ENCODE data around the gene FBLN2. TPM values are rescaled to one million over a fixed set of nuclear protein-coding genes. Genes with fewer than 3 reads are reported as not detected.

Gene FBLN2
- total RNA-seq, 4 donors from 2014 or later, result 75.7 to 159 (median 89.8) TPM

- H3K4me3 ChIP-seq (replicated peaks in 1 of 3), result no peak overlapping the region
- H3K4me1 ChIP-seq, result peaks cover 0 to 5% of the 10 kb centered on the region in 2 donors
- intact Hi-C loops (cut with DNase I), result no loop called here
- no peak overlapping the region for H3K27ac ChIP-seq
- no peak for DNase-seq
- no peaks in the 10 kb centered on the region for H3K27me3 ChIP-seq
- TF ChIP-seq CTCF (IDR thresholded peaks at IDR 0.05) (no peak), POLR2A (IDR thresholded peaks at IDR 0.05) (no peak)
- 75 to 86% methylated on average over 8 of the region's 8 CpGs for whole genome bisulfite sequencing, 2 donors
- H3K36me3 ChIP-seq, result no peaks in the 10 kb centered on the region
- H3K9me3 ChIP-seq, result no peaks in the 10 kb centered on the region
These were observed 15.0 kb upstream of the FBLN2 start for GRCh38 chr3:13533885-13534301.

GRCh38 chr3:13535526-13535875 is 13.4 kb upstream of the FBLN2 start:
- H3K4me3 ChIP-seq (replicated peaks in 1 of 3), result no peak overlapping the region
- H3K9me3 ChIP-seq, result no peaks in the 10 kb centered on the region
- TF ChIP-seq POLR2A (IDR thresholded peaks at IDR 0.05) (no peak), CTCF (IDR thresholded peaks at IDR 0.05) (no peak)
- WGBS, 2 donors, result 85 to 88% methylated on average over 10 of the region's 10 CpGs
- DNase-seq, result no peak
- peaks cover 0 to 5% of the 10 kb centered on the region in 2 donors for H3K4me1 ChIP-seq
- no peaks in the 10 kb centered on the region for H3K27me3 ChIP-seq
- intact Hi-C loops (cut with DNase I), result no loop called here
- no peaks in the 10 kb centered on the region for H3K36me3 ChIP-seq
- no peak overlapping the region for H3K27ac ChIP-seq

DNA sequence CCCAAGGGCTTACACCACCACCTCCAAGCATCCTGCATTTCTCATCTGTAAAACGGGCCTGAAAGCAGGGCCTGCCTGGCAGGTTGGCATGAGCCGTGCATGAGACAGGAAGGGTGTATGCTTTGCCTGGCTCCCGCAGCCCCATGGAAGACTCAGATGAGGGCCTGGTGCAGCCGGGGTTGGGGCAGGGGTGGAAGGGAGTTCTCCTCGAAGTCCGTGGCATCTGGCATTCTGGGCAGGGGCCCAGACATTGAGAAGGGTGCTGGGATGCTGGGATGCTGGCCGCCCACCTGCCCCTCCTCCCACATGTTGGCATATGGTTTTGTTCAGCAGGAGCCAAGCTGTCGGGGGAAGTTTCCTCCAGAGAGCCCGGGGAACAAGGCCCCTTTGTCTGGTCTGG is 13.0 kb upstream of the FBLN2 start:
- WGBS, 2 donors, result 73 to 83% methylated on average over 2 to 7 of the region's 9 CpGs
- Histone ChIP-seq H3K9me3 (no peaks in the 10 kb centered on the region), H3K4me3 (replicated peaks in 1 of 3) (no peak overlapping the region), H3K36me3 (no peaks in the 10 kb centered on the region), H3K27me3 (no peaks in the 10 kb centered on the region), H3K4me1 (peaks cover 0 to 5% of the 10 kb centered on the region in 2 donors), H3K27ac (no peak overlapping the region)
- intact Hi-C loops (cut with DNase I), result no loop called here
- TF ChIP-seq CTCF (IDR thresholded peaks at IDR 0.05) (no peak), POLR2A (IDR thresholded peaks at IDR 0.05) (no peak)
- no peak for DNase-seq

GRCh38 chr3:13536432-13536831 is 12.5 kb upstream of the FBLN2 start:
- Histone ChIP-seq H3K36me3 (no peaks in the 10 kb centered on the region), H3K4me3 (replicated peaks in 1 of 3) (no peak overlapping the region), H3K27ac (peak overlapping the region in 2 of 3 donors; percentile 22 to 24), H3K27me3 (no peaks in the 10 kb centered on the region), H3K4me1 (peaks cover 0 to 5% of the 10 kb centered on the region in 2 donors), H3K9me3 (no peaks in the 10 kb centered on the region)
- WGBS, 2 donors, result 87 to 96% methylated on average over 3 of the region's 3 CpGs
- no peak for DNase-seq
- no peak for TF ChIP-seq CTCF (IDR thresholded peaks at IDR 0.05)
- TF ChIP-seq POLR2A (IDR thresholded peaks at IDR 0.05), result no peak
- intact Hi-C loops (cut with DNase I), result no loop called here

DNA sequence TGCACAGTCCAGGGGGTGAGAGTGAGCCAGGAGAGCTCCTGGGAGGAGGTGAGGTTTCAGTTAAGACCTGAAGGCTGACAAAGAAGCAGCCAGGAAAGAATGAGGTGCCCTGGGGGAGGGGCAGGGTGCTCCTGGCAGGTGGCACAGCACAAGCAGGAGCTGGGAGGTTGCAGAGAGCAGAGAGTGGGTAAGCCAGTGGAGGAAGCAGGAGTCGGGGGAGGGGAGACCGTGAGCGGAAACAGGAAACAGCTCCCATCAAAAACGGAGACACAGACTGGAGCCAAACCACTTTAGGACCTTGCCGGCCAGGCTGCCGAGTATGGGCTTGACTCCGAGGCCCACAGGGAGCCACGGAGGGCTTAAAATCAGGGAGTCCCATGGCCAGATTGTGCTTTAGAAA is 12.1 kb upstream of the FBLN2 start:
- no peak for DNase-seq
- H3K4me3 ChIP-seq (replicated peaks in 1 of 3), result no peak overlapping the region
- no peaks in the 10 kb centered on the region for H3K27me3 ChIP-seq
- peak overlapping the region in 2 of 3 donors; percentile 22 to 24 for H3K27ac ChIP-seq
- 20 to 25% methylated on average over 8 of the region's 8 CpGs for WGBS, 2 donors
- H3K36me3 ChIP-seq, result no peaks in the 10 kb centered on the region
- no peaks in the 10 kb centered on the region for H3K9me3 ChIP-seq
- intact Hi-C loops (cut with DNase I), result no loop called here
- peaks cover 0 to 5% of the 10 kb centered on the region in 2 donors for H3K4me1 ChIP-seq
- TF ChIP-seq CTCF (IDR thresholded peaks at IDR 0.05) (no peak), POLR2A (IDR thresholded peaks at IDR 0.05) (no peak)
